Stomach (tissue), 9 donors: ENCODE data around the gene GLI1. TPM values are rescaled to one million over a fixed set of nuclear protein-coding genes. Genes with fewer than 3 reads are reported as not detected.

Experiments
- DNase-seq, 2 donors: peaks; one replicate each; pipeline versions ENCODE4 v3.0.0 to v3.0.0-alpha.2; 2013 to 2019
- H3K27ac ChIP-seq, 5 donors: fragments of 200-600 bp in 4 of 5; sonication (generic) in 4 of 5; one replicate each; pipeline ENCODE4 v1.5.1; 2013 to 2019; ENCODE audit warnings: mild to moderate bottlenecking in 1 of 5, moderate library complexity in 1 of 5
- H3K27me3 ChIP-seq, 3 donors: fragments of 200-600 bp; sonication (generic); one replicate each; pipeline ENCODE4 v1.5.1; 2017 to 2019; ENCODE audit warnings: mixed run types in 1 of 3
- H3K36me3 ChIP-seq, 4 donors: fragments of 200-600 bp; sonication (generic); 1 replicate in 3 of 4; 2 replicates in 1 of 4; pipeline ENCODE4 v1.5.1; 2016 to 2019
- H3K4me1 ChIP-seq, 4 donors: fragments of 200-600 bp; sonication (generic); one replicate each; pipeline ENCODE4 v1.5.1; 2016 to 2019
- H3K4me3 ChIP-seq, 4 donors: fragments of 200-600 bp; sonication (generic) in 3 of 4; one replicate each; pipeline ENCODE4 v1.5.1; 2016 to 2019; ENCODE audit warnings: mild to moderate bottlenecking in 1 of 4
- H3K9me3 ChIP-seq, 4 donors: fragments of 200-600 bp; sonication (generic); one replicate each; pipeline ENCODE4 v1.5.1; 2016 to 2019
- CTCF ChIP-seq, 7 experiments: fragments of 450-650 bp in 4 of 7; fragments of 200-600 bp in 3 of 7; sonication (generic) in 3 of 7; IDR thresholded peaks; one replicate each; pipeline ENCODE4 v1.5.1; 2016 to 2019; ENCODE audit warnings: antibody characterized with exemption in 7 of 7, control low read depth in 2 of 7, mild to moderate bottlenecking in 1 of 7
- EP300 ChIP-seq: sonication (generic); formaldehyde crosslinking; IDR thresholded peaks from one replicate; pipeline ENCODE4 v1.6.1; 2017; ENCODE audit warnings: antibody characterized with exemption
- POLR2A ChIP-seq, 4 donors: fragments of 450-650 bp; IDR thresholded peaks; one replicate each; pipeline ENCODE4 v1.6.1; 2016; ENCODE audit warnings: antibody characterized with exemption in 4 of 4, control low read depth in 2 of 4, mild to moderate bottlenecking in 1 of 4, moderate library complexity in 1 of 4
- POLR2AphosphoS5 ChIP-seq, 3 donors: sonication (generic); formaldehyde crosslinking; IDR thresholded peaks; one replicate each; pipeline ENCODE4 v1.6.1; 2016; ENCODE audit warnings: antibody characterized with exemption in 3 of 3
- WGBS, 5 donors: extraction: QIAGEN DNeasy Blood & Tissue Kit in 3 of 5; methylation state at CpG; one replicate each; pipeline versions ENCODE4 v1.1.5 to v1.1.7; 2013 to 2018; 5-methylcytosine and 5-hydroxymethylcytosine counted together
- intact Hi-C: fragments of 100-400 bp; cut with DNase I; formaldehyde crosslinking; loops from one replicate; pipeline ENCODE4 v1.15.1; 2023; ENCODE audit warnings: low total_unique reads
- polyA plus RNA-seq, 3 donors: library from polyadenylated mRNA; stranded (reverse); fragments of 200-250 nt; gene quantifications; one replicate each; pipeline ENCODE4 v1.2.3, GENCODE V29; 2013
- total RNA-seq, 5 donors: library from RNA; depleted of rRNA; stranded (reverse); fragments of >200 nt; gene quantifications; one replicate each; pipeline versions ENCODE4 v1.1.0 to v1.2.3, GENCODE V29; 2014 to 2016
- donor health status: healthy with polysubstance abuse.
- donor health status: Bipolar disorder and iron deficiency.
- donor health status: healthy.

GLI1 gene
- total and polyA plus RNA-seq, 8 donors: 0.14 to 4.0 (median 0.73) TPM

- intact Hi-C loops: no loop called here
- H3K27me3 ChIP-seq: no peaks in the 10 kb centered on the region
- TF ChIP-seq POLR2AphosphoS5 (IDR thresholded peaks at IDR 0.05): no peak
- no peak for TF ChIP-seq CTCF (IDR thresholded peaks at IDR 0.05)
- TF ChIP-seq POLR2A (IDR thresholded peaks at IDR 0.05): no peak
- no peak for TF ChIP-seq EP300
- H3K4me3 ChIP-seq: no peak overlapping the region
- no peak for DNase-seq
- H3K36me3 ChIP-seq: no peaks in the 10 kb centered on the region
- H3K9me3 ChIP-seq: no peaks in the 10 kb centered on the region
- H3K27ac ChIP-seq: no peak overlapping the region
- WGBS, 5 donors: 74 to 81% (median 78%) methylated on average over 5 of the region's 5 CpGs
- no peaks in the 10 kb centered on the region for H3K4me1 ChIP-seq
These were observed 14.8 kb upstream of the GLI1 start for GRCh38 chr12:57444744-57445143.

GRCh38 chr12:57446292-57446960 is 13.2 kb upstream of the GLI1 start:
- Histone ChIP-seq H3K9me3 (no peaks in the 10 kb centered on the region), H3K4me1 (no peaks in the 10 kb centered on the region), H3K36me3 (no peaks in the 10 kb centered on the region), H3K27ac (no peak overlapping the region), H3K27me3 (no peaks in the 10 kb centered on the region), H3K4me3 (no peak overlapping the region)
- no peak for DNase-seq
- intact Hi-C loops: no loop called here
- TF ChIP-seq POLR2AphosphoS5 (IDR thresholded peaks at IDR 0.05) (no peak), POLR2A (IDR thresholded peaks at IDR 0.05) (no peak), EP300 (no peak), CTCF (IDR thresholded peaks at IDR 0.05) (no peak)
- 93 to 97% (median 96%) methylated on average over 6 of the region's 6 CpGs for WGBS, 5 donors

- Histone ChIP-seq H3K36me3 (no peaks in the 10 kb centered on the region), H3K9me3 (no peaks in the 10 kb centered on the region), H3K4me1 (peaks cover 0 to 9% (median 3%) of the 10 kb centered on the region in 4 donors), H3K27ac (no peak overlapping the region), H3K27me3 (peaks cover 0 to 8% (median 0%) of the 10 kb centered on the region in 3 donors), H3K4me3 (no peak overlapping the region)
- TF ChIP-seq POLR2A (IDR thresholded peaks at IDR 0.05) (no peak), EP300 (no peak), CTCF (IDR thresholded peaks at IDR 0.05) (no peak), POLR2AphosphoS5 (IDR thresholded peaks at IDR 0.05) (no peak)
- WGBS, 5 donors: 86 to 94% (median 88%) methylated on average over 2 of the region's 2 CpGs
- DNase-seq: no peak
- intact Hi-C loops: no loop called here
These were observed 10.9 kb upstream of the GLI1 start for GRCh38 chr12:57448669-57449068.

GRCh38 chr12:57449375-57449774 is 10.2 kb upstream of the GLI1 start:
- H3K4me3 ChIP-seq: no peak overlapping the region
- 90 to 98% (median 96%) methylated on average over 7 of the region's 7 CpGs for WGBS, 5 donors
- H3K9me3 ChIP-seq: no peaks in the 10 kb centered on the region
- no peaks in the 10 kb centered on the region for H3K36me3 ChIP-seq
- intact Hi-C loops: no loop called here
- no peak overlapping the region for H3K27ac ChIP-seq
- peaks cover 0 to 8% (median 0%) of the 10 kb centered on the region in 3 donors for H3K27me3 ChIP-seq
- DNase-seq: no peak
- H3K4me1 ChIP-seq: peaks cover 0 to 9% (median 3%) of the 10 kb centered on the region in 4 donors
- no peak for TF ChIP-seq CTCF (IDR thresholded peaks at IDR 0.05)
- no peak for TF ChIP-seq POLR2A (IDR thresholded peaks at IDR 0.05)
- no peak for TF ChIP-seq POLR2AphosphoS5 (IDR thresholded peaks at IDR 0.05)
- no peak for TF ChIP-seq EP300
